HepG2 (cell line): Measurements from ENCODE around the gene PARD3.

Experiments
- MEF2D ChIP-seq: sonication (generic); formaldehyde crosslinking; IDR thresholded peaks from 2 replicates; pipeline ENCODE4 v1.5.1; 2020; ENCODE audit warnings: mild to moderate bottlenecking, missing genetic modification reagents
- ZBTB1 ChIP-seq: sonication (generic); formaldehyde crosslinking; IDR thresholded peaks from 2 replicates; pipeline ENCODE4 v1.4.0; 2020; ENCODE audit warnings: missing genetic modification reagents, borderline replicate concordance
- ZBTB8A ChIP-seq: sonication (generic); formaldehyde crosslinking; IDR thresholded peaks from 2 replicates; pipeline ENCODE4 v1.4.0; 2020; ENCODE audit warnings: mild to moderate bottlenecking, low read depth, missing genetic modification reagents, borderline replicate concordance
- ZKSCAN5 ChIP-seq: sonication (generic); formaldehyde crosslinking; IDR thresholded peaks from 2 replicates; pipeline ENCODE4 v1.5.1; 2020; ENCODE audit warnings: mild to moderate bottlenecking, missing genetic modification reagents
- ZNF207 ChIP-seq: fragments of 450-650 bp; IDR thresholded peaks from 2 replicates; pipeline ENCODE4 v1.6.1; 2016; ENCODE audit warnings: antibody characterized with exemption, borderline replicate concordance
- TF ChIP-seq, protein P1 (sequence below): sonication (generic); formaldehyde crosslinking; IDR thresholded peaks from 2 replicates; pipeline ENCODE4 v1.5.0; 2020; ENCODE audit warnings: mild to moderate bottlenecking, missing genetic modification reagents
- TF ChIP-seq, protein P2 (sequence below): sonication (generic); formaldehyde crosslinking; IDR thresholded peaks from 2 replicates; pipeline ENCODE4 v1.5.0; 2020; ENCODE audit warnings: mild to moderate bottlenecking, missing genetic modification reagents, moderate library complexity

DNA sequence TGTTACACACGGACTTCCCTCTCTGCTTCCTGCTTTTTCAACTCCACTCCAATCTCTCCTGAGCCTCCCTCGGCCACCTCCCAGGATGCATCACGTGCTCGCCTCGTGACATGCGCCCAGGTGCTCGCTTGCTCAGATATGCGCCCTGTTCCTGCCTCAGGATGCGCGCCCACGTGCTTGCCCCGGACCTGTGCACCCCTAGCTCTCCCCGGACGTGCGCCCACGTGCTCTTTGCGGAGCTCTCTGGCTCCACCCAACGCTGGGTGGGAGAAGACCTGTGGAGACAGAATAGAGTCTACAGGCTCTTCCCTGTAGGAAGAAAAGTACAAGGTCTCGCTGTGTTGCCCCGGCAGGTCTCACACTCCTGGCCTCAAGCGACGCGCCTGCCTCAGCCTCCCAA lies 23.1 kb downstream of the PARD3 start:
- TF ChIP-seq MEF2D: no peak
- TF ChIP-seq, protein P1, sequence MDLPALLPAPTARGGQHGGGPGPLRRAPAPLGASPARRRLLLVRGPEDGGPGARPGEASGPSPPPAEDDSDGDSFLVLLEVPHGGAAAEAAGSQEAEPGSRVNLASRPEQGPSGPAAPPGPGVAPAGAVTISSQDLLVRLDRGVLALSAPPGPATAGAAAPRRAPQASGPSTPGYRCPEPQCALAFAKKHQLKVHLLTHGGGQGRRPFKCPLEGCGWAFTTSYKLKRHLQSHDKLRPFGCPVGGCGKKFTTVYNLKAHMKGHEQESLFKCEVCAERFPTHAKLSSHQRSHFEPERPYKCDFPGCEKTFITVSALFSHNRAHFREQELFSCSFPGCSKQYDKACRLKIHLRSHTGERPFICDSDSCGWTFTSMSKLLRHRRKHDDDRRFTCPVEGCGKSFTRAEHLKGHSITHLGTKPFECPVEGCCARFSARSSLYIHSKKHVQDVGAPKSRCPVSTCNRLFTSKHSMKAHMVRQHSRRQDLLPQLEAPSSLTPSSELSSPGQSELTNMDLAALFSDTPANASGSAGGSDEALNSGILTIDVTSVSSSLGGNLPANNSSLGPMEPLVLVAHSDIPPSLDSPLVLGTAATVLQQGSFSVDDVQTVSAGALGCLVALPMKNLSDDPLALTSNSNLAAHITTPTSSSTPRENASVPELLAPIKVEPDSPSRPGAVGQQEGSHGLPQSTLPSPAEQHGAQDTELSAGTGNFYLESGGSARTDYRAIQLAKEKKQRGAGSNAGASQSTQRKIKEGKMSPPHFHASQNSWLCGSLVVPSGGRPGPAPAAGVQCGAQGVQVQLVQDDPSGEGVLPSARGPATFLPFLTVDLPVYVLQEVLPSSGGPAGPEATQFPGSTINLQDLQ (CRISPR knock-in tag): no peak
- TF ChIP-seq ZNF207: no peak
- TF ChIP-seq ZBTB1 (CRISPR knock-in tag): no peak
- TF ChIP-seq ZKSCAN5 (CRISPR knock-in tag): no peak
- no peak for TF ChIP-seq ZBTB8A (CRISPR knock-in tag)
- TF ChIP-seq, protein P2, sequence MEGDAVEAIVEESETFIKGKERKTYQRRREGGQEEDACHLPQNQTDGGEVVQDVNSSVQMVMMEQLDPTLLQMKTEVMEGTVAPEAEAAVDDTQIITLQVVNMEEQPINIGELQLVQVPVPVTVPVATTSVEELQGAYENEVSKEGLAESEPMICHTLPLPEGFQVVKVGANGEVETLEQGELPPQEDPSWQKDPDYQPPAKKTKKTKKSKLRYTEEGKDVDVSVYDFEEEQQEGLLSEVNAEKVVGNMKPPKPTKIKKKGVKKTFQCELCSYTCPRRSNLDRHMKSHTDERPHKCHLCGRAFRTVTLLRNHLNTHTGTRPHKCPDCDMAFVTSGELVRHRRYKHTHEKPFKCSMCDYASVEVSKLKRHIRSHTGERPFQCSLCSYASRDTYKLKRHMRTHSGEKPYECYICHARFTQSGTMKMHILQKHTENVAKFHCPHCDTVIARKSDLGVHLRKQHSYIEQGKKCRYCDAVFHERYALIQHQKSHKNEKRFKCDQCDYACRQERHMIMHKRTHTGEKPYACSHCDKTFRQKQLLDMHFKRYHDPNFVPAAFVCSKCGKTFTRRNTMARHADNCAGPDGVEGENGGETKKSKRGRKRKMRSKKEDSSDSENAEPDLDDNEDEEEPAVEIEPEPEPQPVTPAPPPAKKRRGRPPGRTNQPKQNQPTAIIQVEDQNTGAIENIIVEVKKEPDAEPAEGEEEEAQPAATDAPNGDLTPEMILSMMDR: no peak
